GM12878 (cell line): ENCODE measurements around the gene EPB41L4A. TPM values are rescaled to one million over a fixed set of nuclear protein-coding genes. Genes with fewer than 3 reads are reported as not detected.
A peak's percentile ranks its signal among the peaks of the same experiment; 100 is the strongest.

Experiments used
- ATAC-seq: fragments of 200-7000 bp; cut with Tn5 transposase; 3 replicates; pipeline ENCODE4 v1.9.1; 2020; ENCODE audit warnings: mild to moderate bottlenecking, moderate library complexity
- BruUV-seq: library from RNA; stranded (reverse); fragments of 400-500 nt; replicated peaks from 2 replicates; lab custom pipeline; 2021; lab: Mats Ljungman, UMichigan
- CTCF ChIA-PET: fragments of 300-600 bp; sonication (Branson Sonifier 250); formaldehyde crosslinking; extraction: SDS; loops from one replicate; lab custom pipeline; 2021; ENCODE audit warnings: inconsistent platforms; lab: Yijun Ruan, JAX
- POLR2A ChIA-PET: fragments of 350-600 bp; formaldehyde crosslinking; extraction: SDS; loops from one replicate; lab custom pipeline; 2021; ENCODE audit warnings: inconsistent platforms; lab: Charles Lee
- RAD21 ChIA-PET: fragments of 300-600 bp; sonication (Branson Sonifier 250); formaldehyde crosslinking; loops from one replicate; lab custom pipeline; 2023; ENCODE audit warnings: antibody characterized with exemption; ENCODE audit not compliant: unreplicated experiment; lab: Charles Lee
- SMC1A ChIA-PET: fragments of 300-600 bp; sonication (Branson Sonifier 250); formaldehyde crosslinking; loops from one replicate; lab custom pipeline; 2023; ENCODE audit not compliant: unreplicated experiment, uncharacterized antibody; lab: Charles Lee
- DNase-seq: peaks from one replicate; pipeline ENCODE4 v3.0.0-alpha.2; 2011; ENCODE audit warnings: low read depth, low spot score
- FAIRE-seq: peaks from 3 replicates; lab custom pipeline; 2011; peaks lifted over from hg19 to GRCh38; lab: Jason Lieb, UNC
- H2AFZ ChIP-seq: 2 replicates; pipeline ENCODE4 v1.6.0; 2011; ENCODE audit warnings: low read depth, low read length, control low read depth; ENCODE audit not compliant: control insufficient read depth
- H3K27ac ChIP-seq: 2 replicates; pipeline ENCODE4 v1.5.1; 2011; ENCODE audit warnings: control low read depth; ENCODE audit not compliant: control insufficient read depth, insufficient read depth
- H3K27me3 ChIP-seq, 2 experiments: replicated peaks in 1 of 2; 2 replicates each; pipeline versions ENCODE4 v1.6.0 to v1.6.1; 2011; ENCODE audit warnings: low read length in 1 of 2; ENCODE audit not compliant: control insufficient read depth in 2 of 2, insufficient read depth in 2 of 2
- H3K36me3 ChIP-seq, 2 experiments: 2 replicates each; pipeline ENCODE4 v1.5.1; 2011; ENCODE audit warnings: low read length in 1 of 2; ENCODE audit not compliant: control insufficient read depth in 2 of 2, insufficient read depth in 2 of 2
- H3K4me1 ChIP-seq: 2 replicates; pipeline ENCODE4 v1.6.1; 2011; ENCODE audit warnings: mild to moderate bottlenecking, low read length, moderate library complexity, mixed read lengths; ENCODE audit not compliant: control insufficient read depth, insufficient read depth
- H3K4me2 ChIP-seq: 2 replicates; pipeline ENCODE4 v1.6.0; 2011; ENCODE audit warnings: control low read depth; ENCODE audit not compliant: control insufficient read depth, insufficient read depth
- H3K4me3 ChIP-seq: fragments of 200-600 bp; sonication (generic); 2 replicates; pipeline ENCODE4 v1.5.1; 2016
- H3K79me2 ChIP-seq: 2 replicates; pipeline ENCODE4 v1.6.0; 2011; ENCODE audit warnings: low read length; ENCODE audit not compliant: control insufficient read depth, insufficient read depth
- H3K9ac ChIP-seq: 2 replicates; pipeline ENCODE4 v1.8.0; 2011; ENCODE audit warnings: low read length, control low read depth, mixed read lengths; ENCODE audit not compliant: control insufficient read depth, insufficient read depth
- H3K9me3 ChIP-seq: replicated peaks from 3 replicates; pipeline ENCODE4 v1.5.1; 2011; ENCODE audit warnings: mild to moderate bottlenecking, low read length; ENCODE audit not compliant: control insufficient read depth, insufficient read depth
- H4K20me1 ChIP-seq: 2 replicates; pipeline ENCODE4 v1.6.0; 2011; ENCODE audit not compliant: control insufficient read depth, insufficient read depth
- BRCA1 ChIP-seq: IDR thresholded peaks from 2 replicates; pipeline ENCODE4 v1.6.1; 2011; ENCODE audit warnings: low read depth, low read length, improper control_type of control experiment
- IKZF1 ChIP-seq: fragments of 450-650 bp; conservative IDR thresholded peaks from 2 replicates; pipeline ENCODE4 v1.6.1; 2017; ENCODE audit warnings: antibody characterized with exemption, mild to moderate bottlenecking
- JUNB ChIP-seq: IDR thresholded peaks from 2 replicates; pipeline ENCODE4 v1.6.1; 2016; ENCODE audit warnings: antibody characterized with exemption, mild to moderate bottlenecking
- MXI1 ChIP-seq: fragments of 150-350 bp; IDR thresholded peaks from 2 replicates; pipeline ENCODE4 v1.6.1; 2011; ENCODE audit warnings: low read depth, mild to moderate bottlenecking, inconsistent platforms, low read length, improper control_type of control experiment
- PAX8 ChIP-seq: fragments of 450-650 bp; IDR thresholded peaks from 2 replicates; pipeline ENCODE4 v1.6.1; 2017; ENCODE audit warnings: mild to moderate bottlenecking, moderate library complexity
- ZBTB40 ChIP-seq: fragments of 450-650 bp; IDR thresholded peaks from 2 replicates; pipeline ENCODE4 v1.6.1; 2016; ENCODE audit warnings: mild to moderate bottlenecking, moderate library complexity, borderline replicate concordance
- ZNF622 ChIP-seq: fragments of 450-650 bp; IDR thresholded peaks from 2 replicates; pipeline ENCODE4 v1.6.1; 2017; ENCODE audit warnings: mild to moderate bottlenecking, inconsistent platforms
- ZNF687 ChIP-seq: fragments of 450-650 bp; IDR thresholded peaks from 2 replicates; pipeline ENCODE4 v1.6.1; 2017; ENCODE audit warnings: mild to moderate bottlenecking, moderate library complexity
- WGBS: methylation state at CpG from one replicate; pipeline ENCODE4 v1.1.6; 2016; ENCODE audit warnings: low lambda C conversion rate; ENCODE audit not compliant: insufficient replicate concordance, insufficient coverage; ENCODE audit errors: missing lambda C conversion rate; 5-methylcytosine and 5-hydroxymethylcytosine counted together
- in situ Hi-C: fragments of 300-500 bp; cut with MboI; formaldehyde crosslinking; loops from 9 replicates; pipeline ENCODE4 v1.14.3; 2018; ENCODE audit warnings: mixed read lengths
- intact Hi-C: fragments of 100-400 bp; cut with micrococcal nuclease; formaldehyde crosslinking; loops from one replicate; pipeline ENCODE4 v1.14.2; 2022; ENCODE audit not compliant: unreplicated experiment
- polyA plus RNA-seq, 11 experiments: library from polyadenylated mRNA; depleted of rRNA in 4 of 11; unstranded in 6 of 11; stranded (reverse) in 5 of 11; fragments of >200 nt; fragmentation: Nextera tagmentation in 4 of 11; fragmentation: Illumina TruSeq in 1 of 11; extraction: Ambion mirVana in 4 of 11; extraction: Trizol in 1 of 11; gene quantifications; 1 replicate in 1 of 11; 2 replicates in 10 of 11; pipeline versions ENCODE4 v1.2.1 to v1.2.3, GENCODE V29; 2011 to 2016; ENCODE audit warnings: inconsistent platforms in 2 of 11, missing spikeins in 2 of 11, low read depth in 1 of 11
- total RNA-seq, 4 experiments: library from RNA; depleted of rRNA in 3 of 4; stranded (reverse); fragments of >200 nt in 3 of 4; fragmentation: Illumina TruSeq in 1 of 4; extraction: Trizol in 1 of 4; gene quantifications; 2 replicates each; pipeline versions ENCODE4 v1.2.1 to v1.2.3, GENCODE V29; 2013 to 2021

Gene EPB41L4A
- total and polyA plus RNA-seq, 10 of the 15 experiments (the other 5 are each of a cell fraction or from before 2014, with no cell fraction given): 0.10 to 0.67 (median 0.30) TPM

- peak; percentile 60 for ATAC-seq
- Histone ChIP-seq H3K4me1 (no peaks in the 10 kb centered on the region), H4K20me1 (no peaks in the 10 kb centered on the region), H3K36me3 (no peaks in the 10 kb centered on the region), H3K9ac (no peak overlapping the region), H3K4me3 (no peak overlapping the region), H3K27me3 (peaks cover 0 to 3% of the 10 kb centered on the region in 2 experiments; a peak in 2 of 4 replicates), H3K79me2 (no peaks in the 10 kb centered on the region), H3K9me3 (no peaks in the 10 kb centered on the region), H3K4me2 (no peak overlapping the region), H2AFZ (no peak overlapping the region), H3K27ac (no peak overlapping the region)
- BruUV-seq: no TSS peak
- in situ Hi-C loops: no loop called here
- no peak for DNase-seq
- 2% methylated on average over 3 of the region's 3 CpGs for WGBS
- RAD21 ChIA-PET: no interaction called here
- CTCF ChIA-PET: interaction anchor here (1.0 to 3.9 kb wide), 2 partner anchors 10 to 34 kb away, joined by 3 to 12 read pairs; partner anchors contain the start of gene EPB41L4A
- no peak for FAIRE-seq
- TF ChIP-seq PAX8: no peak
- TF ChIP-seq JUNB: peak; percentile 50
- intact Hi-C loops: no loop called here
- SMC1A ChIA-PET: interaction anchor here (1.3 kb wide), 1 partner anchor 29 kb away, joined by 3 read pairs; no protein-coding TSS in a partner anchor
- POLR2A ChIA-PET: no interaction called here
These were observed 33.5 kb downstream of the EPB41L4A start for GRCh38 chr5:112385566-112385965.

- BruUV-seq: no TSS peak
- no peak for FAIRE-seq
- H3K36me3 ChIP-seq: no peaks in the 10 kb centered on the region
- SMC1A ChIA-PET: no interaction called here
- no peak overlapping the region for H3K4me3 ChIP-seq
- 53% methylated on average over 3 of the region's 3 CpGs for WGBS
- RAD21 ChIA-PET: no interaction called here
- ATAC-seq: no peak
- CTCF ChIA-PET: interaction anchor here (0.7 to 3.9 kb wide), 3 partner anchors 25 to 63 kb away, joined by 4 to 12 read pairs (median 8); partner anchors contain the start of gene EPB41L4A
- H3K4me1 ChIP-seq: no peaks in the 10 kb centered on the region
- in situ Hi-C loops (no loop called here), intact Hi-C loops (no loop called here)
- H3K79me2 ChIP-seq: no peaks in the 10 kb centered on the region
- H2AFZ ChIP-seq: no peak overlapping the region
- no peaks in the 10 kb centered on the region for H4K20me1 ChIP-seq
- H3K9me3 ChIP-seq: no peaks in the 10 kb centered on the region
- H3K27me3 ChIP-seq: peaks cover 0 to 3% of the 10 kb centered on the region in 2 experiments; a peak in 2 of 4 replicates
- no peak overlapping the region for H3K27ac ChIP-seq
- DNase-seq: no peak
- no peak overlapping the region for H3K9ac ChIP-seq
- H3K4me2 ChIP-seq: no peak overlapping the region
- POLR2A ChIA-PET: no interaction called here
- TF ChIP-seq IKZF1 (no peak), BRCA1 (no peak), ZNF687 (no peak), ZNF622 (no peak), MXI1 (no peak), ZBTB40 (no peak)
These were observed 34.6 kb downstream of the EPB41L4A start for GRCh38 chr5:112384523-112384922.
